GM21528 (cell line): ENCODE data around the gene NFKBIZ.
"Not testable (repeated sequence)": the region's sequence is repeated elsewhere in the genome, so short reads cannot be mapped to it uniquely, and the experiment has no call there.

ENCODE experiments used
- ATAC-seq: cut with Tn5 transposase; IDR thresholded peaks from one replicate; pipeline ENCODE4 v1.9.1; 2021; ENCODE audit warnings: mild to moderate bottlenecking, moderate library complexity; ENCODE audit not compliant: unreplicated experiment, low FRiP score

NFKBIZ gene

GRCh38 chr3:101849714-101850245 is 466 bp downstream of the NFKBIZ start:
- ATAC-seq = peak; percentile 38

- peak; percentile 33 for ATAC-seq
Observed at GRCh38 chr3:101850246-101851051, 1.1 kb downstream of the NFKBIZ start.

GRCh38 chr3:101851072-101851770 is 1.9 kb downstream of the NFKBIZ start:
- ATAC-seq = no peak

GRCh38 chr3:101851850-101852714 is 2.8 kb downstream of the NFKBIZ start:
- ATAC-seq = no peak

GRCh38 chr3:101852983-101853840 is 3.9 kb downstream of the NFKBIZ start:
- ATAC-seq = no peak

GRCh38 chr3:101853982-101854381 is 4.7 kb downstream of the NFKBIZ start:
- ATAC-seq = no peak

- no peak for ATAC-seq
Observed at GRCh38 chr3:101854608-101855304, 5.4 kb downstream of the NFKBIZ start.

GRCh38 chr3:101857301-101857741 is 8.0 kb downstream of the NFKBIZ start:
- ATAC-seq = no peak

- no peak for ATAC-seq
Observed at GRCh38 chr3:101858464-101859030, 9.2 kb downstream of the NFKBIZ start.

GRCh38 chr3:101859882-101860448 is 10.7 kb downstream of the NFKBIZ start:
- ATAC-seq = no peak

- no peak for ATAC-seq
Observed at GRCh38 chr3:101861212-101861788, 12.0 kb downstream of the NFKBIZ start.

GRCh38 chr3:101861789-101862415 is 12.6 kb downstream of the NFKBIZ start:
- ATAC-seq = no peak

GRCh38 chr3:101862416-101863165 is 13.3 kb downstream of the NFKBIZ start:
- ATAC-seq = no peak

- ATAC-seq = not testable (repeated sequence)
Observed at GRCh38 chr3:101864926-101865325, 15.6 kb downstream of the NFKBIZ start.

- no peak for ATAC-seq
Observed at GRCh38 chr3:101865751-101866509, 16.6 kb downstream of the NFKBIZ start.

GRCh38 chr3:101867511-101867910 is 18.2 kb downstream of the NFKBIZ start:
- no peak for ATAC-seq
